Measurements from ENCODE around the gene ADAMTS7.
"Not testable (repeated sequence)": the region's sequence is repeated elsewhere in the genome, so short reads cannot be mapped to it uniquely, and the experiment has no call there.

Gene ADAMTS7

DNA sequence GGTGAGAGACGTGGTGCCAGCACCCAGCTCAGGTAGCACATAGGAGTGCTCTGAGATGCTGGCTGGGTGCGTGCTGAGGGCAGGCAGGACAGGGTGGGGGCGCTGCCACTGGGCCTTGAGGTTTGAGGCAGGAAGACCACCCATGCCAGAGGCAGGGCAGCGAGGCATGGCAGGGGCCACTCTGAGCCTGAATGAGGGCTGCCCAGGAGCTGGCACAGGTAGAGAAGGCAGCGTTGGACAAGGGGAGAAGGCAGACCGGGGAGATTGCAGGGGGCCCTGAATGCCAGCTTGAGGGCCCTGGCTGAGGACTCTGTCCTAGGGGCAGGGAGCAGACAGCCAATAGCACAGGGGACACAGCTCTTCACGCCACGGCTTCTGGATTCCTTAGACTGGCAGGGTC lies 50.2 kb downstream of the ADAMTS7 start:
- Histone ChIP-seq H3K36me3 (ENCODE audit: insufficient read depth, low read length) (no peaks in the 10 kb centered on the region), H3K9me3 (ENCODE audit: insufficient read depth, low read length, severe bottlenecking) (no peaks in the 10 kb centered on the region), H3K9ac (ENCODE audit: low read depth, low read length) (no peak overlapping the region), H3K4me2 (ENCODE audit: insufficient read depth, low read length) (no peak overlapping the region), H3K79me2 (ENCODE audit: insufficient read depth, low read length) (no peaks in the 10 kb centered on the region), H3K27ac (ENCODE audit: low read length) (no peak overlapping the region), H3K4me3 (ENCODE audit: low read depth in 1 of 2, low read length in 2 of 2) (no peak overlapping the region), H4K20me1 (ENCODE audit: insufficient read depth, low read length) (no peaks in the 10 kb centered on the region), H3K27me3 (ENCODE audit: insufficient read depth, low read length, poor library complexity) (no peaks in the 10 kb centered on the region), H3K4me1 (ENCODE audit: insufficient read depth, low read length) (peaks cover 10% of the 10 kb centered on the region), H2AFZ (ENCODE audit: low read depth, low read length) (no peak overlapping the region)
- DNase-seq (no peak), ATAC-seq (ENCODE audit: insufficient read depth, low read depth) (no peak)
- no peak for TF ChIP-seq EZH2 (IDR thresholded peaks at IDR 0.05; ENCODE audit: borderline replicate concordance, low read depth, low read length, severe bottlenecking)
- TF ChIP-seq, protein P1, sequence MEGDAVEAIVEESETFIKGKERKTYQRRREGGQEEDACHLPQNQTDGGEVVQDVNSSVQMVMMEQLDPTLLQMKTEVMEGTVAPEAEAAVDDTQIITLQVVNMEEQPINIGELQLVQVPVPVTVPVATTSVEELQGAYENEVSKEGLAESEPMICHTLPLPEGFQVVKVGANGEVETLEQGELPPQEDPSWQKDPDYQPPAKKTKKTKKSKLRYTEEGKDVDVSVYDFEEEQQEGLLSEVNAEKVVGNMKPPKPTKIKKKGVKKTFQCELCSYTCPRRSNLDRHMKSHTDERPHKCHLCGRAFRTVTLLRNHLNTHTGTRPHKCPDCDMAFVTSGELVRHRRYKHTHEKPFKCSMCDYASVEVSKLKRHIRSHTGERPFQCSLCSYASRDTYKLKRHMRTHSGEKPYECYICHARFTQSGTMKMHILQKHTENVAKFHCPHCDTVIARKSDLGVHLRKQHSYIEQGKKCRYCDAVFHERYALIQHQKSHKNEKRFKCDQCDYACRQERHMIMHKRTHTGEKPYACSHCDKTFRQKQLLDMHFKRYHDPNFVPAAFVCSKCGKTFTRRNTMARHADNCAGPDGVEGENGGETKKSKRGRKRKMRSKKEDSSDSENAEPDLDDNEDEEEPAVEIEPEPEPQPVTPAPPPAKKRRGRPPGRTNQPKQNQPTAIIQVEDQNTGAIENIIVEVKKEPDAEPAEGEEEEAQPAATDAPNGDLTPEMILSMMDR (IDR thresholded peaks at IDR 0.05; ENCODE audit: borderline replicate concordance, extremely low read depth, low read length, poor library complexity, severe bottlenecking), result no peak

DNA sequence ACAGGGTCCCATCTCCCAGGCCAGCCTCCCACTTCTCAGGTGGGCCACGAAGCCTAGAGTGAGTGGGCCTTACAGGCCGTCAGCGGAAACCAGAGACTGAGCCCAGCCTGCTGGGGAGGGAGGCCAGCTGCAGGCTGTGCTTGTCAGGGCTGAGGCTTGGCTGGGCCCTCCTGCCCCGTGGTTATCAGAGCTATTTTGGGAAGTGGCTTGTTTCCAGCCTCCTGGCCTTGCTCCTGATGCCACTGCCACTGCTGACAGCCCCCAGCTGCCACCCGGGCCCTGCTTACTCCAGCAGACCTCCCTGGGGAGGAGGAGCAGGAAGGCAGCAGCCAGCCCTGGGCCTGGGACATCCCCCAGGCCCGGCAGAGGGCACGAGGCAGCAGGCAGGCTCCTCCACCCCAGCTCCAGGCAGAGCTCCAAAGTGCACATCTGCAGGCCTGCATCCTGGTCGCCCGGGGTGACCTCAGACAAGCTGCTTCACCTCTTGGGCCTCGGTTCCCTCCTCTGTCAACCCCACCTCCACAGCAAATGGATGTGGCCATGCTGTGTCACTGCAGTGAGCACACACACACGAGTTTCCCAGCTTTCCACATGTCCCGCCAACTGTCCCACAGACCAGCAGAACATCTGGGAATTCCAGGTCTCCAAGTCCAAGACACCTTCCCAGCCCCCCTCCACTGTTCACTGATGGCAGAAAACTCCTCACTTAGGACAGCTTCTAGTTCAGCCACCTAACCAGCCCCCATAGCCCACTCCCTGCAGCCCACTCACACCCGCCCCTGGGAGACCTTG lies 51.0 kb downstream of the ADAMTS7 start:
- not testable (repeated sequence) for H3K4me1 ChIP-seq (ENCODE audit: insufficient read depth, low read length); H3K9me3 ChIP-seq (ENCODE audit: insufficient read depth, low read length, severe bottlenecking); H3K79me2 ChIP-seq (ENCODE audit: insufficient read depth, low read length); H4K20me1 ChIP-seq (ENCODE audit: insufficient read depth, low read length); H3K4me3 ChIP-seq (ENCODE audit: low read depth in 1 of 2, low read length in 2 of 2); H3K27me3 ChIP-seq (ENCODE audit: insufficient read depth, low read length, poor library complexity); H3K4me2 ChIP-seq (ENCODE audit: insufficient read depth, low read length); H3K27ac ChIP-seq (ENCODE audit: low read length); ATAC-seq (ENCODE audit: insufficient read depth, low read depth); H3K36me3 ChIP-seq (ENCODE audit: insufficient read depth, low read length); H2AFZ ChIP-seq (ENCODE audit: low read depth, low read length); H3K9ac ChIP-seq (ENCODE audit: low read depth, low read length)
- DNase-seq, result peak; percentile 19

- H3K4me1 ChIP-seq (ENCODE audit: insufficient read depth, low read length); ATAC-seq (ENCODE audit: insufficient read depth, low read depth); DNase-seq; H3K9ac ChIP-seq (ENCODE audit: low read depth, low read length); H3K4me2 ChIP-seq (ENCODE audit: insufficient read depth, low read length); H3K36me3 ChIP-seq (ENCODE audit: insufficient read depth, low read length); H3K79me2 ChIP-seq (ENCODE audit: insufficient read depth, low read length); H3K27ac ChIP-seq (ENCODE audit: low read length); H4K20me1 ChIP-seq (ENCODE audit: insufficient read depth, low read length); H2AFZ ChIP-seq (ENCODE audit: low read depth, low read length); H3K4me3 ChIP-seq (ENCODE audit: low read depth in 1 of 2, low read length in 2 of 2); H3K9me3 ChIP-seq (ENCODE audit: insufficient read depth, low read length, severe bottlenecking); H3K27me3 ChIP-seq (ENCODE audit: insufficient read depth, low read length, poor library complexity): not testable (repeated sequence)
These were observed 51.8 kb downstream of the ADAMTS7 start for GRCh38 chr15:78759361-78759998.

DNA sequence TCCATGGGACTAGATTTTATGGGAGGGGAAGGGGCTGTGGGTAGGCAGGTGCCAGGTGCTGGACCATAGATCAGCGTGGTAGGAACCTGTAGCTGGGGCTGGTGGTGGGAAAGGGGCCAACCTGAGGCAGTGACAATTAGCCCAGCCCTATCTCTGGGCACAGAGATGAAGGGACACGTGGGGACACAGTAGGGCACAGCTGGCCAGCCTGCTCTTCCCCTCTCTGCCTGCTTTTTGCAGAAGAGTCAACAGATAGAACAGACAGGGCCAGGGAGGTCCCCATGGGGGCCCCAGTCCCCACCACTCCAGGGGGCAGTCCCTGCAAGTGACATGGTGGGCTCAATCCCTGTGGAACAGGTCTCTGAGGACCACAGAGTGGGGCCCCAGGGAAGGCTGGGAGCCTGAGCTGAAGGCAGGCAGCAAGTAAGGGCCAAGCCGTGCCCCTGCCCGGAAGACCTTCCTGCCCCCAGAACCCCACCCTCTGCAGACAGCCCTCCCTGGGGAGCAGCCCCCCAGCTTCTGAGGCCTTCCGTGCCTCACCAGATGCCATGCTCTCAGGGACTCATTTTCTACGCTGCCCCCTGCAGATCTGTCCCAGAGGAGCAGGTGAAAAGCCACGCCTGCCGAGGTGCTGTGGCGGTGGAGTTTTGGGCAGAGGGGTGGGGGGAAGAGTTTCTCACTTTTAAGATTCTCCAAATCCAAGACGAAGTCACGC lies 52.6 kb downstream of the ADAMTS7 start:
- not testable (repeated sequence) for H3K4me2 ChIP-seq (ENCODE audit: insufficient read depth, low read length)

GRCh38 chr15:78758084-78758483 lies 53.2 kb downstream of the ADAMTS7 start:
- not testable (repeated sequence) for H3K27ac ChIP-seq (ENCODE audit: low read length); H4K20me1 ChIP-seq (ENCODE audit: insufficient read depth, low read length); H3K4me1 ChIP-seq (ENCODE audit: insufficient read depth, low read length); H3K36me3 ChIP-seq (ENCODE audit: insufficient read depth, low read length); ATAC-seq (ENCODE audit: insufficient read depth, low read depth); H3K9me3 ChIP-seq (ENCODE audit: insufficient read depth, low read length, severe bottlenecking); H3K27me3 ChIP-seq (ENCODE audit: insufficient read depth, low read length, poor library complexity); H3K9ac ChIP-seq (ENCODE audit: low read depth, low read length); H3K4me2 ChIP-seq (ENCODE audit: insufficient read depth, low read length); H3K4me3 ChIP-seq (ENCODE audit: low read depth in 1 of 2, low read length in 2 of 2); H3K79me2 ChIP-seq (ENCODE audit: insufficient read depth, low read length); DNase-seq; H2AFZ ChIP-seq (ENCODE audit: low read depth, low read length)

More for the DNA sequence above, 52.6 kb downstream of the ADAMTS7 start:
- not testable (repeated sequence) for DNase-seq; H3K36me3 ChIP-seq (ENCODE audit: insufficient read depth, low read length); H2AFZ ChIP-seq (ENCODE audit: low read depth, low read length); H3K27me3 ChIP-seq (ENCODE audit: insufficient read depth, low read length, poor library complexity); ATAC-seq (ENCODE audit: insufficient read depth, low read depth); H4K20me1 ChIP-seq (ENCODE audit: insufficient read depth, low read length); H3K4me1 ChIP-seq (ENCODE audit: insufficient read depth, low read length); H3K9ac ChIP-seq (ENCODE audit: low read depth, low read length); H3K27ac ChIP-seq (ENCODE audit: low read length); H3K9me3 ChIP-seq (ENCODE audit: insufficient read depth, low read length, severe bottlenecking); H3K4me3 ChIP-seq (ENCODE audit: low read depth in 1 of 2, low read length in 2 of 2); H3K79me2 ChIP-seq (ENCODE audit: insufficient read depth, low read length)
